ENCODE measurements around the gene ZNF236.
A peak's percentile ranks its signal among the peaks of the same experiment; 100 is the strongest.
"Not testable (repeated sequence)": the region's sequence is repeated elsewhere in the genome, so short reads cannot be mapped to it uniquely, and the experiment has no call there.

The ZNF236 gene

GRCh38 chr18:76914314-76914713 is 92.0 kb downstream of the ZNF236 start:
- peak in 1 of 2 experiments; percentile 8 for DNase-seq

GRCh38 chr18:76914796-76915195 is 92.4 kb downstream of the ZNF236 start:
- no peak for DNase-seq

GRCh38 chr18:76915456-76915855 is 93.1 kb downstream of the ZNF236 start:
- DNase-seq, result no peak

GRCh38 chr18:76920974-76921373 is 98.6 kb downstream of the ZNF236 start:
- DNase-seq, result no peak

GRCh38 chr18:76922107-76922506 is 99.8 kb downstream of the ZNF236 start:
- peak; percentile 57 to 73 for DNase-seq

- DNase-seq, result peak in 1 of 2 experiments; percentile 25
Measured at GRCh38 chr18:76923485-76924085, 101.2 kb downstream of the ZNF236 start.

GRCh38 chr18:76925501-76925900 is 103.1 kb downstream of the ZNF236 start:
- DNase-seq, result no peak

GRCh38 chr18:76927223-76927725 is 104.9 kb downstream of the ZNF236 start:
- DNase-seq, result no peak

GRCh38 chr18:76928179-76928868 is 106.0 kb downstream of the ZNF236 start:
- no peak for DNase-seq

GRCh38 chr18:76931171-76931570 is 108.8 kb downstream of the ZNF236 start:
- no peak for DNase-seq

GRCh38 chr18:76932026-76932819 is 109.9 kb downstream of the ZNF236 start:
- no peak for DNase-seq

- no peak for DNase-seq
Measured at GRCh38 chr18:76935722-76936337, 113.5 kb downstream of the ZNF236 start.

GRCh38 chr18:76936877-76937276 is 114.5 kb downstream of the ZNF236 start:
- no peak for DNase-seq

- DNase-seq, result no peak
Measured at GRCh38 chr18:76937597-76937996, 115.2 kb downstream of the ZNF236 start.

- no peak for DNase-seq
Measured at GRCh38 chr18:76938619-76939018, 116.3 kb downstream of the ZNF236 start.

- DNase-seq, result no peak
Measured at GRCh38 chr18:76941284-76941683, 118.9 kb downstream of the ZNF236 start.

GRCh38 chr18:76943542-76944339 is 121.4 kb downstream of the ZNF236 start:
- DNase-seq, result peak in 1 of 2 experiments; percentile 10

- not testable (repeated sequence) for DNase-seq
Measured at GRCh38 chr18:76944346-76944745, 122.0 kb downstream of the ZNF236 start.

- DNase-seq, result no peak
Measured at GRCh38 chr18:76948345-76948744, 126.0 kb downstream of the ZNF236 start.

- DNase-seq, result no peak
Measured at GRCh38 chr18:76951456-76952247, 129.3 kb downstream of the ZNF236 start.

- DNase-seq, result no peak
Measured at GRCh38 chr18:76952747-76953146, 130.4 kb downstream of the ZNF236 start.

Measured in NCI-H526 (cell line).